NCI-H526 treated with DMSO at 0.1 percent for 48 hours (cell line): ENCODE results near the gene ADIPOR2.
A peak's percentile ranks its signal among the peaks of the same experiment; 100 is the strongest.

ENCODE experiments used
- DNase-seq: peaks from one replicate; lab custom pipeline; 2025; lab: John Stamatoyannopoulos, UW

The ADIPOR2 gene

GRCh38 chr12:1737652-1738286, 46.9 kb downstream of the ADIPOR2 start:
- no peak for DNase-seq

DNA sequence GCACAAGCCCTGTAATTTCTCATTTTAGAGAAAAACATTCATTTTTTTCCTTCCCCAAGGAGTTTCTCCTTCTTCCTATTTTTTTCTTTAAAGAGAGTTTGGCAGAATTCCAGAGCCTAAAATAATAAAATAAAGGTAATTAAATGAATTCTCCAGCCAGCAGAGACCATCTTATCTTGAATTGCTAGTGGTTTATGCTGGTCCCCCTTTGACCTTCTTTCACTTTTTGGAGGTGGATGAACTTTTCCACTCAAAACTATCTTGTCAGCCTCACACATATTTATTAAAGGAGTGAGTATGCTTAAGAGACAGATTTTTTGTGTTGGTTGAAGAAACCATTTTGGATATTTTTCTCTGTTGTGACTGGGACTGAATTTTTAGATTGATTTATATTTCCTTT, 47.6 kb downstream of the ADIPOR2 start:
- no peak for DNase-seq

GRCh38 chr12:1739368-1739767, 48.5 kb downstream of the ADIPOR2 start:
- DNase-seq, result no peak

- no peak for DNase-seq
Measured at GRCh38 chr12:1740161-1740948, 49.5 kb downstream of the ADIPOR2 start.

- DNase-seq, result no peak
Measured at GRCh38 chr12:1741154-1741949, 50.5 kb downstream of the ADIPOR2 start.

DNA sequence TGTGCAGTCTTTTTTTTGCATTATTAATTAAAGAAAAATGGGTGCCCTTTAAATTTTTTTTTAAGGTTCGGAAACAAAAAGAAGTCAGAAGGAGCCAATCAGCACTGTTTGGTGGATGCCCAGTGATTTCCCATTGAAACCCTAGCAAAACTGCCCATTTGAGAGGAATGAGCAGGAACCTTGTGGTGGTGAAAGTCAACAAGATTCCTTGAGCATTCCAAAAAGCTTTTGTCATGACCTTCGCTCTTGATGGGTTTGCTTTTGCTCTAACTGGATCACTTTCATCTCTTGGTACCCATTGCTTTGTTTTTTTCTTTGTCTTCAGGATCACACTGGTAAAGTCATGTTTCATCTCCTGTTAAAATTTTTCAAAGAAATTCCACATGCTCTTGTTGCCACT, 54.1 kb downstream of the ADIPOR2 start:
- DNase-seq, result no peak

GRCh38 chr12:1747609-1748008, 56.7 kb downstream of the ADIPOR2 start:
- no peak for DNase-seq

- no peak for DNase-seq
Measured at GRCh38 chr12:1749019-1749418, 58.1 kb downstream of the ADIPOR2 start.

- no peak for DNase-seq
Measured at GRCh38 chr12:1750300-1750699, 59.4 kb downstream of the ADIPOR2 start.

- DNase-seq, result no peak
Measured at GRCh38 chr12:1758376-1758775, 67.5 kb downstream of the ADIPOR2 start.

- no peak for DNase-seq
Measured at GRCh38 chr12:1758887-1759286, 68.0 kb downstream of the ADIPOR2 start.

- no peak for DNase-seq
Measured at GRCh38 chr12:1760566-1761382, 69.9 kb downstream of the ADIPOR2 start.

DNA sequence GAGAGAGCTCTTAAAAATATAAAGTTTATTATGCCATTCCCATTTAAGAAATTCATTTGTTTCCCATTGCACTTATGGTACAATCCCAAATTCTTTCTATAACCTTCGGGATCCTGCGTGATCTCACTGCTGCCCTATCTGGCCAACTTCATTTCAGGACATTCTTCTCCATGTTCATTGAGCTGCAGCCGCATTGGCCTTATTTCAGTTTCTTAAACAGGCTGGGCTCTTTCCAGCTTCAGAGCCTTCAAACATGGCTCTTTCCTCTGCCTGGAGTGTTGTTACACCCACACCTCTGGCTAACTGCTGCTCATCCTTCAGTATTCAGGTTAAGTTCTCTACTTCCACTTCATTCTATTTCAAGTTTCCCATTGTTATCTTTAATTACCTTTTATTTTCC, 71.0 kb downstream of the ADIPOR2 start:
- no peak for DNase-seq

DNA sequence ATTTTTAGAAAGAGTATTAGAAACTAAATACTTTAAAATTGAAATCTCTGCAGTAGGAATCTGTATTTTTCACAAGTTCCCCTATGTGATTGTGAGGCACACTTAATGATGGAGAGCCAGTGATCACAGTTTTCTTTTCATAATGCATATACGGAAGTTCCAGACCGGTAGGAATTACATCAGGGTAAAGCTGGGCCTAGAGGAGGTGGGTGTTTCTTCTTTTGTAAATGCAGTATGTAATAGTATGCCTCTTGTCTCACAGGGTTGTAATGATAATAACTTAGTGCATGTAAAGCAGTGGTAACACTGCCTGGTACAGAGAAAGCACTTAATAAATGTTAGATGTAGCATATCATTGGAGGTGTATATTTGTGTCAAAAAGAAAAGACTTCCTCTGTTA, 72.3 kb downstream of the ADIPOR2 start:
- no peak for DNase-seq

DNA sequence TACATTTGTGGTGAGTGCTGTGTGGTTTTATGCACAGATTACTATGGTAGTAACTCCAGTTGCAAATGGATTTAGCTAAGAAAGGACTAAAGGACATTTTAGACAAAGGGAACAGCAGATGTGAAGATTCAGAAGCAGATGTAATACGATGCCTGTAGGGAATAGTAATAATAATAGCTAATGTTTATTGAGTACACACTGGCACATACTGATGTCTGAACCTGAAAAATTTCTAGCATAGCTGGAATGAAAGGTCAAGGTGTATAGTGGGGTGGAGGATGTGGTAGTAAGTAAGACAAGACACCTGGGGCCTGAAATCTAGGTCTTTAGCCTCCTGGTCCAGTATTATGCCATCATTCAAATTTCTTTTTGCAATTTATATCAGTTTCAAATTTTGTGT, 75.2 kb downstream of the ADIPOR2 start:
- DNase-seq, result no peak

GRCh38 chr12:1767407-1768090, 76.7 kb downstream of the ADIPOR2 start:
- no peak for DNase-seq

- no peak for DNase-seq
Measured at GRCh38 chr12:1768615-1769014, 77.7 kb downstream of the ADIPOR2 start.

DNA sequence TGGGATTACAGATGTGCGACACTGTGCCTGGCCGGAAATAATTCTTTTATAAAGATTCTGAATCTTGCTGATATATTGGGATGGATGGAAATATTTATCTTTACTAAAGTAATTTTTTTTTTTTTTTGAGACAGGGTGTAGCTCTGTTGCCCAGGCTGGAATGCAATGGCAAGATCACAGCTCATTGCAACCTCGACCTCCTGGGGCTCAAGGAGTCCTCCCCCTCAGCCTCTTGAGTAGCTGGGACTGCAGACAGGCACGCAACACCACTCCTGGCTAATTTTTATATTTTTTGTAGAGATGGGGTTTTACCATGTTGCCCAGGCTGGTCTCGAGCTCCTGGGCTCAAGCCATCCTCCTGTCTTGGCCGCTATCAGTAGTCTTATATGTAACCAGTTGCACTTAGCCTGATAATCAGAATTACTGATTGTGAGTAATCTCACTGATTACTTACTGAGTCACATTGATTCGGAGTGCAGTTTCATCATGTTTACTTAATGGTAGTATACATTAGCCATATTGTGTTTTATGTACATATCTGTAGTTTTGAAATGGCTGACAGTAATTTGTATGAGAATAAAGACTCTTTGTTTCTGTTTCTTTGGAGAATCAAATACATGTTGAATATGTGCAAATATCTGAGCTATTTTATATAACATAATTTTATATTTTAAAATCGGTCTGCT, 79.1 kb downstream of the ADIPOR2 start:
- DNase-seq, result peak; percentile 34

DNA sequence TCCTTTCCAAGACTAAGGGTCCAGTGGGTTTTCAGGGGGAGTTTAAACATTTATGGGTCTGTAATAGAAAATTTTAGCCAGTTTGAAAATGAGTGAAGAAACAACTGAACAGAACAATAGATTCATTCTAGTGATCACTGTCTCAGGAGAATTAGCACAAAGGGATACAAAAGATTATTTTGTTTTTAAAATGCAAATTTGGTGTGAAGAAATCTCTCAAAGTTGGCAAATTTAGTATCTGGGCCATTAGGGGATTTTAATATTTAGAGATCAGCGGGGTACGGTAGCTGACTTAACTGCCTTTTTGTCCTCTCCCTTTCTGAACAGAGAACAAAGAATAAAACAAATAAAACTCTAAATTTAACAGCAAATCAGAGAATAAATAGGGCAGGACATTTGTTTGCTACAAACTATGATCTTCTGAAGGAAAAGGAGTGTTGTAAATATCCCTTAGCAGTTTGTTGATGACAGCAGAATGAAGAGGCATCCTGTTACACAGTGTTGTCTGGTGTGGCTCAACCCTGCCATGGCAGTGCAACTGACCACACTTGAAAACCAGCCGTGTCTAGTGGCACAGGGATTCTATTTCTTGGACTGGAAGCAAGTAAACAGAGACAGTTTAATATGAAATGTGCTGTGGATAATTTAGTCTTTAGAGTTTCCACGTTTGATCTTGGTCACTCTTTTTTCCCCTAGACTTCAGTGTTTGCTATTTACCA, 83.2 kb downstream of the ADIPOR2 start:
- no peak for DNase-seq
